ENCODE results near the gene BCL6B.

DNA sequence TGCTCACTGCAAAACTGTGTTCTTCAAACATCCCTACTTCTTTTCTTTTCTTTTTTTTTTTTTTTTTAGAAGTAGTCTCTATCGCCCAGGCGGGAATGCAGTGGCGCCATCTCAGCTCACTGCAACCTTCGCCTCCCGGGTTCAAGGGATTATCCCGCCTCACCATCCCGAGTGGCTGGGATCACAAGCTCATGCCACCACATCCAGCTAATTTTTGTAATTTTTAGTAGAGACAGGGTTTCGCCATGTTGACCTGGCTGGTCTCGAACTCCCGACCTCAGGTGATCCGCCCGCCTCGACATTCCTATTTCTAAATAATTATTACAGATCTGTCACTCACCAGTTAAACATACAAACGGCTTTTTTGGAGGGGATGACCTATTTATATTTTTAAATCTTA, 11.4 kb upstream of the BCL6B start:
- TF ChIP-seq, protein P1, sequence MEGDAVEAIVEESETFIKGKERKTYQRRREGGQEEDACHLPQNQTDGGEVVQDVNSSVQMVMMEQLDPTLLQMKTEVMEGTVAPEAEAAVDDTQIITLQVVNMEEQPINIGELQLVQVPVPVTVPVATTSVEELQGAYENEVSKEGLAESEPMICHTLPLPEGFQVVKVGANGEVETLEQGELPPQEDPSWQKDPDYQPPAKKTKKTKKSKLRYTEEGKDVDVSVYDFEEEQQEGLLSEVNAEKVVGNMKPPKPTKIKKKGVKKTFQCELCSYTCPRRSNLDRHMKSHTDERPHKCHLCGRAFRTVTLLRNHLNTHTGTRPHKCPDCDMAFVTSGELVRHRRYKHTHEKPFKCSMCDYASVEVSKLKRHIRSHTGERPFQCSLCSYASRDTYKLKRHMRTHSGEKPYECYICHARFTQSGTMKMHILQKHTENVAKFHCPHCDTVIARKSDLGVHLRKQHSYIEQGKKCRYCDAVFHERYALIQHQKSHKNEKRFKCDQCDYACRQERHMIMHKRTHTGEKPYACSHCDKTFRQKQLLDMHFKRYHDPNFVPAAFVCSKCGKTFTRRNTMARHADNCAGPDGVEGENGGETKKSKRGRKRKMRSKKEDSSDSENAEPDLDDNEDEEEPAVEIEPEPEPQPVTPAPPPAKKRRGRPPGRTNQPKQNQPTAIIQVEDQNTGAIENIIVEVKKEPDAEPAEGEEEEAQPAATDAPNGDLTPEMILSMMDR (conservative IDR thresholded peaks at IDR 0.05; ENCODE audit: low read depth, low read length) = no peak
- no peak for TF ChIP-seq EZH2 (IDR thresholded peaks at IDR 0.05; ENCODE audit: borderline replicate concordance, low read depth, low read length, poor library complexity, severe bottlenecking)

Measured in A673 (cell line).